NCI-H1694 treated with DMSO at 0.1 percent for 48 hours (cell line): ENCODE results near the gene AKT2.
A peak's percentile ranks its signal among the peaks of the same experiment; 100 is the strongest.

Experiments
- DNase-seq: peaks from one replicate; lab custom pipeline; 2025; lab: John Stamatoyannopoulos, UW

The AKT2 gene

DNA sequence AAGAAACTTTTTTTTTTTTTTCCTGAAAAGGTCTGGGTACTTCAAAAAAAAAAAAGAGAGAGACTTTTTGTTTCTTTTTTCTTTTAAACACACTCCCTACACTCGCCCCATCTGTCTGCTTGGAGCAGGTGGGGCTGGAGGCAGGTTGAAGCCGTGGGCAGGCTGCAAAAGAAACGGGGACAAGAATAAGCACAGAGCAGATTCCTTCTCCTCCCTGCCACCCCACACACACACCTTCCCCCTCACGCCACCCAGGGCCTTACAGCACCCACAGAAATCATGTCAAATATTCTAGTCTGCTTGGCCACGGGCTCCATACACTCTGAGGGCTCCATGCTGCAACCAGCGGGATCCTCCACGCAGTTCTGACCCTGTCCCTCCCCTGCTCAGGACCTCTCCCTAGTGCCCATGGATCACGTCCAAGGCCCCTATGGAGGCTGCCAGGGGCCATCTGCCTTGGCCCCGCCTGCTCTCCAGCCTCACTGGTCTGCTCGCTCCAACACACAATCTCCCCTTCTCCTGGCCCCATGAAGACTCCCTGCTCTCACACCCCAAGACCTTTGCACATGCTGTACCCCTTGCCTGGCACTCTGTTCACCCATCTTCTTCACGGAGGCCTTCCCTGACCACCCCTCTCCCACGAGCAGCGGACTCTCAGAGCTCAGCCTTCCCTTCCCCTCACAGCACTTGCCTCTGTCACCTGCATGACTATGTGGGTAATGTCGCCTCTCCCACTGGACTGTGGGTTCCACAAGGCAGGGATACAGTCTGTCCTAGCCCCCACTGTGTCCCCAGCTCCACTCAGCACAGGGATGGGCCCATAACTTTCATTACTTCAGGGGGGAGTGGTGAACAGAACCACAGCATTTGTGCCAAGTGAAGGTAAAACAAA lies 11.4 kb downstream of the AKT2 start:
- no peak for DNase-seq

DNA sequence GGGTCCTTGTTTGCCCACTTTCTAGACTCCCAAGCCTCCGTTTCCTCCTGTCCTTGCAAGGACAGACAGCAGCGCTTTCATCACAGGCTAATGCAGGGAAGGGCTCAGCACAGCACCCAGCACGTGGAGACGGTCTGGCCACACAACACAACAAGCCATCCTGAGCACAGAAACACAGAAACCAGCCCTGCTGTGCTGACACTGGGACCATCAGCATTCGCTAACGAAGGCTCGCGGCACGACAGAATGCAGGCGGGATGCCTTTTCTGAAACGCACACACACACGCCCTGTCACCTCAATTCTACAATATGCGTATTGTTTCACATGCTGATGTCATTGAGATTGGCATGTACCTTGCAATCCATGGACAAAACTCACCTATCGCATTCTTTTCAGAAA lies 12.9 kb downstream of the AKT2 start:
- no peak for DNase-seq

GRCh38 chr19:40271706-40272105 lies 13.4 kb downstream of the AKT2 start:
- no peak for DNase-seq

GRCh38 chr19:40270362-40271089 lies 14.6 kb downstream of the AKT2 start:
- DNase-seq, result peak; percentile 69

DNA sequence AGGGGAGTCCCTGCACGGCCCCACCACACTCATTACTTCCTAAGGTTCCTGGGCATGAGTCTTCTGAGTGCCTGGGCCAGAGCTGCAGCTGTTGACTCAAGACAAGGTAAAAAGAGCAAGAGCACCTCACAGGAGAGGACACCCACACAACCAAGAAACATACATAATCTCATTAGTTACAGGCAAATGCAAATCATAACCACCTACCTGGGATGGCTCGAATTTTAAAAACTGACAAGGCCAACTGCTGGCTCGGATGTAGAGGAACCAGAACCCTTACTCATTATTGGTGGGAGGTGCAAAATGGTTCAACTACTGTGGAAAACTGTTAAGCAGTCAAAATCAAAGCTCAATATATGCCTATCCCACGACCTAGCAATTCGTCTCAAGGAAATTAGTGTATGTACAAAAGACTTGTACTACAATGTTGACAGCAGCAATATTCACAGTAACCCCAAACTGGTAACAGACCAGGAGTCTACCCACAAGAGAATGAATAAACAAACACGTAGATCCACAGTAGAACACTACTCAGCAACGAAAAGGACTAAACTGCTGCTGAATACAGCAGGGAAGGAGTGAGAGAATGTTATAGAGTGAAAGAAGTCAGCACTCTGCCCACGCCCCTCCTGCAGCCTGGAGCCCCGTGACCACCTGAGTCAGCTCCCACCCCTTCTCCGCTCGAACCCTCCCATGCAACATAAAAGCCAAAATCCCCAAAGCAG lies 15.8 kb downstream of the AKT2 start:
- no peak for DNase-seq

- no peak for DNase-seq
These were observed 17.5 kb downstream of the AKT2 start for GRCh38 chr19:40267601-40267997.

- DNase-seq, result no peak
These were observed 18.1 kb downstream of the AKT2 start for GRCh38 chr19:40266912-40267600.

DNA sequence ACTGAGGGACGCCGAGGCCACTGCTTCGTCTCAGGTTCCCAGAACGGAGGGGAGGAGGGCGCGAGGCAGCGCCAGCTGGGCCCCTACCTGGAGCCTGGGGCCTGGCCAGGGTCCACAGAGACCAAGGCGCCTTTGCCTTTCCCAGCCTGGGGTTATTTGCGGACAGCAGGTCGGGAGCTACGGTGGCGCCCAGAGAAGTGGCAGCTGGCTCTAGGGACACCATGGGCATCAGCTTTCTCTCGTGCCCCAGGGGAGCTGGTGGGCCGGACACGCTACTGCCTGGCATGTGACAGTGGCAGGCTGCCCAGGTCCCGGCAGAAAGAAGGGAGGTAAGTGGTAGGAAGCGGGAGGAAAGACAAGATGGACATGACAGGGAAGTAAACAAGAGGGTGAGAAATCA lies 19.0 kb downstream of the AKT2 start:
- no peak for DNase-seq

GRCh38 chr19:40265763-40266099 lies 19.4 kb downstream of the AKT2 start:
- no peak for DNase-seq

- no peak for DNase-seq
These were observed 19.9 kb downstream of the AKT2 start for GRCh38 chr19:40265055-40265762.

- DNase-seq, result no peak
These were observed 20.7 kb downstream of the AKT2 start for GRCh38 chr19:40264314-40265054.

- DNase-seq, result no peak
These were observed 21.5 kb downstream of the AKT2 start for GRCh38 chr19:40263440-40264313.

DNA sequence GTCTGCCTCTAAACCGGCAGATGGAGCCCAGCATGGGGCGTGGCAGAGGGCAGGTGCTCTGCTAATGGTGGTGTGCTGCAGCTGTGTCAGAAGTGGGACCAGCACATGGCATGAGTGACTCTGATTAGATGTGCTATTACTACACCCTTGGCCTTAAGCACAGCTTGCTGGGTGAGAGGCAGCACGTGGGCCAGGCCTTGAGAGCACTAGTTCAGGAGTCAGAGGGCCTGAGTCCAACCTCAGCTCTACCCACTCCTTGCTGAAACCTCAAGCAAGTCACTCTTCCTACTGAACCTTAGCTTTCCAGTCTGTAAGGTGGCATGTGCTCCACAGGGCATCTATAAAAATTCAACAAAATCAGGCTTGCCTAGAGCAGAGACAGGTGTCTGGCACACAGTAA lies 22.7 kb downstream of the AKT2 start:
- DNase-seq, result no peak

DNA sequence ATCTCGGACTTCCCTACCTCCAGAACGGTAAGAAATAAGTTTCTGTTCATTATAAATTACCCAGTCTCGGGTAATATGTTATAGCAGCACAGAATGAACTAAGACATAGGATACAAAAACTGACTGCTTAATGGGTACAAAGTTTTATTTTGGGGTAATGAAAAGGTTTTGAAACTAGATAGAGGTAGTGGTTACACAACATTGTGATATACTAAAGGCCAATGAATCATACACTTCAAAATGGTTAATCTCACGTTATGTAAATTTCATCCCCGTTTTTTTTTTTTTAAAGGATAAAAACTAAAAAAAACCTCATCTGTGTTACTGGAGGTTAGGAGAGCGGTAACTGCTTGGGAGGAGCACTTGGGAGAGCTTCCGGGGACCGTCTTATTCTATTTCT lies 23.5 kb downstream of the AKT2 start:
- no peak for DNase-seq

DNA sequence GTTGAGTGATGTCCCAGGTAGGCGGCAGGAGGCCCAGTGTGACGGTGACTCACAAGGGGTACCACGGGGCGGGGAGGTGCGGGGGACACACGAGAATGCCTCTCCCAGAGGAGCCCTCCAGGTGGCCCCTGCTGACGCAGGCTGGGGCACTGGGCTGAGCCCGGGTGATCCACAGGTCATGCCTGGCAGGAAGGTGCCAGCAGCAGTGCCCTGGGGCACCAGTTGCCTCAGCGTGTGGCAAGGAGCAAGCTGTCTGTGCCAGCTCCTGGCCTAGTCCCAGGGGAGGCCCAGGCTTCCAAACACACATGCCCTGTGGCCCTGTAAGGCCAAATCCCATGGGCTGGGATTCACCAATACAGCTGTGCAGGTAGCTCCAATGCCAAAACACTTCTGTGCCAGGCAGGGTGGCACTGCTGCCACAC lies 28.0 kb downstream of the AKT2 start:
- no peak for DNase-seq

GRCh38 chr19:40256512-40256911 lies 28.6 kb downstream of the AKT2 start:
- DNase-seq, result no peak

- no peak for DNase-seq
These were observed 29.5 kb downstream of the AKT2 start for GRCh38 chr19:40255619-40256166.

- no peak for DNase-seq
These were observed 30.3 kb downstream of the AKT2 start for GRCh38 chr19:40254714-40255418.

DNA sequence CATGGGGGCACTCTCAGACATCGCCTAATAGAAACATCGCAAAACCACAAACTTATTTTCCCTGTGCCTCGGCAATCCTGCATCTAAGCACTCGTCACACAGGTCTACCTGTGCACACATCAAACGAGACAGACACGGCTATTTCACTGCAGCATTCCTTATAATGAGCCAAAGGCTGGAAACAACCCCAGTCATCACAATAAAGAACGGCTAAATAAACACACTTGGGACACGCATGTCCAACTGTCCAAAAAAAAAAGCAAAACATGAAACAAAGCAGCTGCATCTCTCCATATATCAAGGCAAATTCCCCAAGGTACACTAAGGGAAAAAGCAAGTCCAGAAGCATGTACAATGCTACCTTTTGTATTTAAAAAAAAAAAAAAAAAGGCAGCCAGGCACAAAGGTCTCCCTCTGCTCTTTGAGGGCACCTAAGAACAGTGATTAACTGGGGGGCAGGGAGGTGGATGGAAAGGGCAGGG lies 31.5 kb downstream of the AKT2 start:
- DNase-seq, result no peak
